NT2/D1 (cell line): ENCODE measurements around the gene PIP5K1C.

Experiments used
- DNase-seq: peaks from one replicate; pipeline ENCODE4 v3.0.0-alpha.2; 2011; ENCODE audit warnings: low read depth, low spot score
- H3K27me3 ChIP-seq: 2 replicates; pipeline ENCODE4 v1.6.0; 2011; ENCODE audit warnings: mild to moderate bottlenecking; ENCODE audit not compliant: insufficient read length, insufficient read depth
- H3K36me3 ChIP-seq: 2 replicates; pipeline ENCODE4 v1.6.1; 2011; ENCODE audit warnings: mild to moderate bottlenecking, low read length, mixed read lengths; ENCODE audit not compliant: insufficient read depth, insufficient read length
- H3K4me1 ChIP-seq: 2 replicates; pipeline ENCODE4 v1.5.1; 2011; ENCODE audit not compliant: insufficient read depth, insufficient read length
- H3K4me3 ChIP-seq: 2 replicates; pipeline ENCODE4 v1.5.1; 2011; ENCODE audit warnings: low read depth; ENCODE audit not compliant: insufficient read length
- H3K9ac ChIP-seq: 2 replicates; pipeline ENCODE4 v1.6.0; 2011; ENCODE audit warnings: low read depth; ENCODE audit not compliant: insufficient read length
- H3K9me3 ChIP-seq: 2 replicates; pipeline ENCODE4 v1.5.1; 2011; ENCODE audit warnings: mild to moderate bottlenecking, low read length; ENCODE audit not compliant: insufficient read depth
- SUZ12 ChIP-seq: IDR thresholded peaks from 2 replicates; pipeline ENCODE4 v1.6.1; 2011; ENCODE audit not compliant: insufficient read length, insufficient read depth; ENCODE audit errors: extremely low read depth
- YY1 ChIP-seq: IDR thresholded peaks from 2 replicates; pipeline ENCODE4 v1.6.1; 2011; ENCODE audit not compliant: insufficient read length, insufficient read depth
- ZNF274 ChIP-seq: IDR thresholded peaks from 2 replicates; pipeline ENCODE4 v1.6.1; 2011; ENCODE audit warnings: mild to moderate bottlenecking, low read depth, low read length

The PIP5K1C gene

GRCh38 chr19:3684817-3685410 lies 15.4 kb downstream of the PIP5K1C start:
- Histone ChIP-seq H3K4me1 (peaks cover 31% of the 10 kb centered on the region), H3K9me3 (peaks cover 15% of the 10 kb centered on the region; the same call in 1 of the 2 replicates), H3K27me3 (no peaks in the 10 kb centered on the region), H3K36me3 (peaks cover 25% of the 10 kb centered on the region), H3K9ac (no peak overlapping the region), H3K4me3 (no peak overlapping the region)
- TF ChIP-seq SUZ12 (no peak), ZNF274 (no peak), YY1 (no peak)
- no peak for DNase-seq

GRCh38 chr19:3684054-3684816 lies 16.0 kb downstream of the PIP5K1C start:
- no peak for TF ChIP-seq ZNF274
- TF ChIP-seq YY1, result no peak
- no peak for TF ChIP-seq SUZ12
- peaks cover 29% of the 10 kb centered on the region for H3K36me3 ChIP-seq
- peaks cover 31% of the 10 kb centered on the region for H3K4me1 ChIP-seq
- DNase-seq, result no peak
- no peak overlapping the region for H3K9ac ChIP-seq
- peaks cover 15% of the 10 kb centered on the region; the same call in 1 of the 2 replicates for H3K9me3 ChIP-seq
- H3K4me3 ChIP-seq, result no peak overlapping the region
- H3K27me3 ChIP-seq, result no peaks in the 10 kb centered on the region

DNA sequence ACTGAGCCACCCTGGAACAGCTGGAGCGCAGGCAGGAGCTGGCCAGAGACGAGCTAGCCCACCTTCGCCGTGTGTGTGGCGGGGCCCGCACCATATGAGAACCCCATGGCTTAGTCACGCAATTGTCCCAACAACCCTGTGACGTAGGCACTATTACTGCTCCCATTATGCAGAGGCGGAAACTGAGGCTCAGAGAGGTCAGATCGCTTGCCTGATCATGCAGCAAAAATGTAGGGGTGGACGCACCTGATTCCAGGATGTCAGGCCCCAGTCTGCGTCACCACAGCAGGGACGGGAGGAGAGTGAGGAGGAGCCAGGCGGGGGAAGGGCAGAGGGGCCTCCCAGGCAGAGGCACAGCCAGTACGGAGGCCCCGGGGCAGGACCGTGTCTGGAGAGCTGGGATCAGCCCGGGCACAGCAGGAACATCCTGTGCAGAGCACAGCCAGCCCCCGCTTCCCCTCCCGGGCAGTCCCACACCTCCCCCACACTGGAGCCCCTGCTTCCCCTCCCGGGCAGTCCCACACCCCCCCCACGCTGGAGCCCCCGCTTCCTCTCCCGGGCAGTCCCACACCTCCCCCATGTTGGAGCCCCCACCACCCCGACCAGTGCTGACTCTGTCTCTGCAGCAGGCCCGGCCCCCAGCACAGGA lies 16.7 kb downstream of the PIP5K1C start:
- H3K4me1 ChIP-seq, result peaks cover 29% of the 10 kb centered on the region
- peak overlapping the region; percentile 68 for H3K9ac ChIP-seq
- peak; percentile 52 for DNase-seq
- H3K27me3 ChIP-seq, result no peaks in the 10 kb centered on the region
- peaks cover 15% of the 10 kb centered on the region; the same call in 1 of the 2 replicates for H3K9me3 ChIP-seq
- peak overlapping the region; percentile 3 for H3K4me3 ChIP-seq
- peaks cover 32% of the 10 kb centered on the region for H3K36me3 ChIP-seq
- TF ChIP-seq YY1, result no peak
- TF ChIP-seq SUZ12, result no peak

DNA sequence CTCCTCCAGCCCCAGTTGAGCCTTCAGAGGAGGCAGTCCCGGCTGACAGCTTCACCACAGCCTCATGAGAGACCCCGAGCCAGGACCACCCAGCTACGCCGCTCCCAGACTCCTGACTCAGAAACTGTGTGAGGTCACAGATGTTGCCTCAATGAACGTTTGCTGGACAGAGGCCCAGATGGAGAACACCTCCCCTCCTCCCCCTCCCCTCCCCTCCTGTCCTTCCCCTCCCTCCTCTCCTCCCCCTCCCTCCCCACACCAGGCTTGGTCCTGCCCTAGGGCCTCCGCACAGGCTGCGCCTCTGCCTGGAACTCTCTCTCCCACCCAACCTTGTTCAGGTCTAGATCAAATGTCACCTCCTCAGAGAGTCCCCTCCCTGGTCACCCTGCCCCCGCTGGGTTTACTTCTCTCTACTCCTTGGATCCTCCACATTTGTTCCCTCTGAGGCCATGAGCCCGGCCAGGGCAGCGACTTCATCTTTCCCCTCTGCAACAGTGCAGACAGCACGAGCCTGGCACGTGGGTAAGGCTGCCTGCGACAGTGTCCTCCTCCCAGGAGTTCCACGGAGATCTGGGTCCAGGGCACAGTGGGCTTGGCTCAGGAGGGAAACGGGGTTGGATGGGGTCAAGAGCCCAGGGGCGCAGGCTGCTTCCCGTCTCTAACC lies 17.4 kb downstream of the PIP5K1C start:
- Histone ChIP-seq H3K9ac (peak overlapping the region; percentile 68), H3K4me1 (peaks cover 23% of the 10 kb centered on the region)
- no peak for DNase-seq

GRCh38 chr19:3682286-3682685 lies 18.0 kb downstream of the PIP5K1C start:
- Histone ChIP-seq H3K9me3 (peaks cover 15% of the 10 kb centered on the region; the same call in 1 of the 2 replicates), H3K4me1 (peaks cover 17% of the 10 kb centered on the region), H3K27me3 (no peaks in the 10 kb centered on the region), H3K36me3 (peaks cover 23% of the 10 kb centered on the region), H3K4me3 (no peak overlapping the region), H3K9ac (no peak overlapping the region)
- no peak for TF ChIP-seq SUZ12
- TF ChIP-seq ZNF274, result no peak
- no peak for TF ChIP-seq YY1
- DNase-seq, result no peak

More for the DNA sequence above, 17.4 kb downstream of the PIP5K1C start:
- Histone ChIP-seq H3K4me3 (peak overlapping the region; percentile 3), H3K27me3 (no peaks in the 10 kb centered on the region), H3K36me3 (peaks cover 29% of the 10 kb centered on the region), H3K9me3 (peaks cover 15% of the 10 kb centered on the region; the same call in 1 of the 2 replicates)
- no peak for TF ChIP-seq ZNF274
- no peak for TF ChIP-seq SUZ12
- no peak for TF ChIP-seq YY1

DNA sequence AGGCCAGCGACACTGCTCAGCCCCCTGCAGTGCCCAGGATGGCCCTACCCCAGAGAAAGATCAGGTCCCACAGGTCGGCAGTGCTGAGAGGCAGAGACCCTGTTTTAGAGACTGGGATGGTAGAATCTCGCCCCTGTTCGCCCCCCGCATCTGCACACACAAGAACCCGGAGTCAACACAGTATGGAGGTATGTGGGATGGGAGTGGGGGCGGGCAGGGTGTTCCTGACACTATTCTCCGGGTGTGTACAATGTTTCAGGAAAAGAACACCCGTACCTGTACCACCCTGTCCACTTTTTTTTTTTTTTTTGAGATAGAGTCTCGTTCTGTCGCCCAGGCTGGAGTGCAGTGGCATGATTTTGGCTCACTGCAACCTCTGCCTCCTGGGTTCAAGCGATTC lies 19.3 kb downstream of the PIP5K1C start:
- peaks cover 26% of the 10 kb centered on the region for H3K36me3 ChIP-seq
- no peak for TF ChIP-seq YY1
- no peak for TF ChIP-seq ZNF274
- TF ChIP-seq SUZ12, result no peak
- H3K4me1 ChIP-seq, result peaks cover 16% of the 10 kb centered on the region
- no peak overlapping the region for H3K9ac ChIP-seq
- H3K4me3 ChIP-seq, result no peak overlapping the region
- no peaks in the 10 kb centered on the region for H3K27me3 ChIP-seq
- no peak for DNase-seq
- H3K9me3 ChIP-seq, result peaks cover 15% of the 10 kb centered on the region; the same call in 1 of the 2 replicates

GRCh38 chr19:3679581-3679980 lies 20.7 kb downstream of the PIP5K1C start:
- H3K27me3 ChIP-seq, result no peaks in the 10 kb centered on the region
- peaks cover 7% of the 10 kb centered on the region; the same call in 1 of the 2 replicates for H3K9me3 ChIP-seq
- peaks cover 30% of the 10 kb centered on the region for H3K36me3 ChIP-seq
- no peak overlapping the region for H3K4me3 ChIP-seq
- no peak overlapping the region for H3K9ac ChIP-seq
- TF ChIP-seq SUZ12, result no peak
- TF ChIP-seq ZNF274, result no peak
- TF ChIP-seq YY1, result no peak
- peaks cover 16% of the 10 kb centered on the region for H3K4me1 ChIP-seq
- no peak for DNase-seq
